ENCODE data around the gene PSME3IP1.

DNA sequence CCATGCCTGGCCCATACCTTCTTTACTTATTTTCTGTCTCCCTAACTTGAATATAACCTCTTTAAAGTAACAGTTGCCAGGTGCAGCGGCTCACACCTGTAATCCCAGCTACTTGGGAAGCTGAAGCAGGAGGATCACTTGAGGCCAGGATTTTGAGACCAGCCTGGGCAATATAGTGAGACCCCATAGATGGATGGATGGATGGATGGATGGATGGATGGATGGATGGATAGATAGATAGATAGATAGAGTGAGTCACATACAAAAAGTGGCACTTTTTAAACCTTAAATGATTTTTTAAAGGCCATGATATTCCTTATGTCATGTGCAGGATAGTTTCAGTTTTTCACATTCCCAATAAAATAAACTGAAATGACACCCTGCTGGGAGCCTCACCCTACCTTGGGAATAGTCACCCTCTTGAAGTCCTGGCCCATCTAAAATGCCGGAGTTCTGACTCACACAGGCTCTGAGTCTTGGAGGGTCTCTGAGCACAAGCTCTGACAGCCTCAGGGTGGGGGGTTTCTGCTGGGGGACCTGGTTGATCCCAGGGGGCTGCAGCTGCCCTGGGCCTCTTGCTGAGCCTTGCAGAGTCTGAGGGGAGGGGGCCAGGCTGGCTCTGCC, 67.3 kb downstream of the PSME3IP1 start:
- no peak for TF ChIP-seq POLR2A (IDR thresholded peaks at IDR 0.05)
- TF ChIP-seq, protein P1, sequence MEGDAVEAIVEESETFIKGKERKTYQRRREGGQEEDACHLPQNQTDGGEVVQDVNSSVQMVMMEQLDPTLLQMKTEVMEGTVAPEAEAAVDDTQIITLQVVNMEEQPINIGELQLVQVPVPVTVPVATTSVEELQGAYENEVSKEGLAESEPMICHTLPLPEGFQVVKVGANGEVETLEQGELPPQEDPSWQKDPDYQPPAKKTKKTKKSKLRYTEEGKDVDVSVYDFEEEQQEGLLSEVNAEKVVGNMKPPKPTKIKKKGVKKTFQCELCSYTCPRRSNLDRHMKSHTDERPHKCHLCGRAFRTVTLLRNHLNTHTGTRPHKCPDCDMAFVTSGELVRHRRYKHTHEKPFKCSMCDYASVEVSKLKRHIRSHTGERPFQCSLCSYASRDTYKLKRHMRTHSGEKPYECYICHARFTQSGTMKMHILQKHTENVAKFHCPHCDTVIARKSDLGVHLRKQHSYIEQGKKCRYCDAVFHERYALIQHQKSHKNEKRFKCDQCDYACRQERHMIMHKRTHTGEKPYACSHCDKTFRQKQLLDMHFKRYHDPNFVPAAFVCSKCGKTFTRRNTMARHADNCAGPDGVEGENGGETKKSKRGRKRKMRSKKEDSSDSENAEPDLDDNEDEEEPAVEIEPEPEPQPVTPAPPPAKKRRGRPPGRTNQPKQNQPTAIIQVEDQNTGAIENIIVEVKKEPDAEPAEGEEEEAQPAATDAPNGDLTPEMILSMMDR (IDR thresholded peaks at IDR 0.05): no peak
